GM18858 (cell line): Measurements from ENCODE around the gene APIP.

Experiments used
- ATAC-seq: cut with Tn5 transposase; IDR thresholded peaks from one replicate; pipeline ENCODE4 v1.9.1; 2021; ENCODE audit not compliant: unreplicated experiment

APIP gene

GRCh38 chr11:34844463-34845112 is 71.6 kb downstream of the APIP start:
- ATAC-seq: no peak

- ATAC-seq: no peak
Observed at GRCh38 chr11:34843271-34843670, 72.9 kb downstream of the APIP start.

- peak; percentile 86 for ATAC-seq
Observed at GRCh38 chr11:34840736-34841386, 75.3 kb downstream of the APIP start.

GRCh38 chr11:34839969-34840368 is 76.2 kb downstream of the APIP start:
- no peak for ATAC-seq

- ATAC-seq: no peak
Observed at GRCh38 chr11:34836958-34837856, 79.0 kb downstream of the APIP start.

- ATAC-seq: no peak
Observed at GRCh38 chr11:34833602-34834001, 82.6 kb downstream of the APIP start.
